Measurements from ENCODE around the gene AMBN.

The AMBN gene

GRCh38 chr4:70586841-70587240 is 5.2 kb upstream of the AMBN start:
- Histone ChIP-seq H3K79me2 (ENCODE audit: insufficient read depth, low read length) (no peaks in the 10 kb centered on the region), H3F3A (ENCODE audit: insufficient read depth) (no peaks in the 10 kb centered on the region), H2AFZ (ENCODE audit: low read depth, low read length, severe bottlenecking) (no peak overlapping the region), H3K9me2 (replicated peaks; ENCODE audit: insufficient read depth, low read length) (no peaks in the 10 kb centered on the region), H3K4me3 (ENCODE audit: insufficient read depth, low read length, poor library complexity, severe bottlenecking) (no peak overlapping the region), H3K27me3 (ENCODE audit: low read length) (no peaks in the 10 kb centered on the region), H3K4me2 (ENCODE audit: low read depth, low read length, poor library complexity, severe bottlenecking) (no peak overlapping the region), H3K9me3 (ENCODE audit: insufficient read depth, low read length) (no peaks in the 10 kb centered on the region), H3K9ac (ENCODE audit: low read length) (no peak overlapping the region), H3K27ac (ENCODE audit: low read depth, low read length) (no peak overlapping the region), H3K36me3 (ENCODE audit: low read length) (no peaks in the 10 kb centered on the region), H4K20me1 (ENCODE audit: low read depth, low read length) (no peaks in the 10 kb centered on the region)
- TF ChIP-seq, protein P1, sequence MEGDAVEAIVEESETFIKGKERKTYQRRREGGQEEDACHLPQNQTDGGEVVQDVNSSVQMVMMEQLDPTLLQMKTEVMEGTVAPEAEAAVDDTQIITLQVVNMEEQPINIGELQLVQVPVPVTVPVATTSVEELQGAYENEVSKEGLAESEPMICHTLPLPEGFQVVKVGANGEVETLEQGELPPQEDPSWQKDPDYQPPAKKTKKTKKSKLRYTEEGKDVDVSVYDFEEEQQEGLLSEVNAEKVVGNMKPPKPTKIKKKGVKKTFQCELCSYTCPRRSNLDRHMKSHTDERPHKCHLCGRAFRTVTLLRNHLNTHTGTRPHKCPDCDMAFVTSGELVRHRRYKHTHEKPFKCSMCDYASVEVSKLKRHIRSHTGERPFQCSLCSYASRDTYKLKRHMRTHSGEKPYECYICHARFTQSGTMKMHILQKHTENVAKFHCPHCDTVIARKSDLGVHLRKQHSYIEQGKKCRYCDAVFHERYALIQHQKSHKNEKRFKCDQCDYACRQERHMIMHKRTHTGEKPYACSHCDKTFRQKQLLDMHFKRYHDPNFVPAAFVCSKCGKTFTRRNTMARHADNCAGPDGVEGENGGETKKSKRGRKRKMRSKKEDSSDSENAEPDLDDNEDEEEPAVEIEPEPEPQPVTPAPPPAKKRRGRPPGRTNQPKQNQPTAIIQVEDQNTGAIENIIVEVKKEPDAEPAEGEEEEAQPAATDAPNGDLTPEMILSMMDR (IDR thresholded peaks at IDR 0.05; ENCODE audit: insufficient read depth, low read length, poor library complexity, severe bottlenecking), result no peak
- no peak for TF ChIP-seq EZH2phosphoT487 (conservative IDR thresholded peaks at IDR 0.05; ENCODE audit: low read length)

DNA sequence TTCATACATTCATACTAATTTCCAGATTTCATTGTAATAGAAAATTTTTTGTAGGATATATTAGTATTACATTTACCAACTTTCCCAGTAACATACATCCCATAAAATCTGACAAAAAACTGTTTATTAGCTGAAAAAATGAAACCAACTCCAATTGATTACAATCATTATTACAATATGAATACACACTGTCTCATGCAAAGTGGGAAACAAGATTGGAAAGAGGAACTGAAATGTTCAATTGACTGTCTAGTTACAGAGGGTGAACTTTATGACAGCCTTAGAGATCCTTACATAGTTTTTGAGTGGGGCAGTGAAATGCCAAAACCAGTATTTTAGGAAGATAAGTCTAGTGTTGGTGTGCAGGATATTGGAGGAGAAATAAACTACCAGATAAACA is 2.3 kb upstream of the AMBN start:
- no peak for TF ChIP-seq EZH2phosphoT487 (conservative IDR thresholded peaks at IDR 0.05; ENCODE audit: low read length)
- TF ChIP-seq, protein P1 (IDR thresholded peaks at IDR 0.05; ENCODE audit: insufficient read depth, low read length, poor library complexity, severe bottlenecking), result no peak
- Histone ChIP-seq H4K20me1 (ENCODE audit: low read depth, low read length) (no peaks in the 10 kb centered on the region), H3F3A (ENCODE audit: insufficient read depth) (no peaks in the 10 kb centered on the region), H3K79me2 (ENCODE audit: insufficient read depth, low read length) (no peaks in the 10 kb centered on the region), H3K4me2 (ENCODE audit: low read depth, low read length, poor library complexity, severe bottlenecking) (no peak overlapping the region), H3K27me3 (ENCODE audit: low read length) (no peaks in the 10 kb centered on the region), H2AFZ (ENCODE audit: low read depth, low read length, severe bottlenecking) (no peak overlapping the region), H3K27ac (ENCODE audit: low read depth, low read length) (no peak overlapping the region), H3K9me3 (ENCODE audit: insufficient read depth, low read length) (no peaks in the 10 kb centered on the region), H3K36me3 (ENCODE audit: low read length) (no peaks in the 10 kb centered on the region), H3K9ac (ENCODE audit: low read length) (no peak overlapping the region), H3K9me2 (replicated peaks; ENCODE audit: insufficient read depth, low read length) (no peaks in the 10 kb centered on the region), H3K4me3 (ENCODE audit: insufficient read depth, low read length, poor library complexity, severe bottlenecking) (no peak overlapping the region)

DNA sequence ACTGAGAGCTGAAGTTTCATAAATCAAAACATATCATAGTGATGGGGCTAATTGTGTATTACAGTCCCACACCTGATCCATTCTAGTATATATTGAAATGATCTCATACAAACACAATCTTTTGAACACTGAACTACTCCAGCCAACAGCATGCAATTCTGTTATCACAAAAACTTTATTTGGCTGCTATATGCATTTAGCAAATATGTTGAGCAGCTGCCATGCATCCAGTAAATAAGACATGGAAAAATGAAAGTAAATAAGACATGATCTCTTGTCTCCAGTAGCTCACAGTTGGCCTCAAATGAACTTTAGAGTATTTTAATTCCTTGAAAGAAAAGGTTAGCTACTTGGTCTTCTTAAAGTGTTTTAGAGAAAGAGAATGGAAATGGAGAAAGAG is 2.1 kb downstream of the AMBN start:
- no peaks in the 10 kb centered on the region for H3K79me2 ChIP-seq (ENCODE audit: insufficient read depth, low read length)
- H3K4me3 ChIP-seq (ENCODE audit: insufficient read depth, low read length, poor library complexity, severe bottlenecking), result no peak overlapping the region
- H3K27me3 ChIP-seq (ENCODE audit: low read length), result no peaks in the 10 kb centered on the region
- no peaks in the 10 kb centered on the region for H3F3A ChIP-seq (ENCODE audit: insufficient read depth)
- no peaks in the 10 kb centered on the region for H3K9me2 ChIP-seq (replicated peaks; ENCODE audit: insufficient read depth, low read length)
- no peaks in the 10 kb centered on the region for H3K9me3 ChIP-seq (ENCODE audit: insufficient read depth, low read length)
- TF ChIP-seq EZH2phosphoT487 (conservative IDR thresholded peaks at IDR 0.05; ENCODE audit: low read length), result no peak
- TF ChIP-seq, protein P1 (IDR thresholded peaks at IDR 0.05; ENCODE audit: insufficient read depth, low read length, poor library complexity, severe bottlenecking), result no peak
- H3K9ac ChIP-seq (ENCODE audit: low read length), result no peak overlapping the region
- H3K27ac ChIP-seq (ENCODE audit: low read depth, low read length), result no peak overlapping the region
- H3K4me2 ChIP-seq (ENCODE audit: low read depth, low read length, poor library complexity, severe bottlenecking), result no peak overlapping the region
- no peak overlapping the region for H2AFZ ChIP-seq (ENCODE audit: low read depth, low read length, severe bottlenecking)
- no peaks in the 10 kb centered on the region for H4K20me1 ChIP-seq (ENCODE audit: low read depth, low read length)
- no peaks in the 10 kb centered on the region for H3K36me3 ChIP-seq (ENCODE audit: low read length)
